Tibial artery (tissue), 4 donors: ENCODE results near the gene CYB5A.

Experiments used
- DNase-seq, 2 donors: peaks; one replicate each; pipeline ENCODE4 v3.0.0-alpha.2; 2019
- H3K27ac ChIP-seq, 2 donors: fragments of 200-600 bp; sonication (generic) in 1 of 2; 1 replicate in 1 of 2; 2 replicates in 1 of 2; pipeline ENCODE4 v1.5.1; 2018 to 2019; ENCODE audit warnings: mild to moderate bottlenecking in 1 of 2
- H3K27me3 ChIP-seq, 2 donors: fragments of 200-600 bp; sonication (generic) in 1 of 2; one replicate each; pipeline versions ENCODE4 v1.5.1 to v1.6.0; 2016 to 2019
- H3K36me3 ChIP-seq, 3 donors: fragments of 200-600 bp; sonication (generic) in 2 of 3; one replicate each; pipeline ENCODE4 v1.5.1; 2016 to 2019; ENCODE audit warnings: mild to moderate bottlenecking in 2 of 3
- H3K4me1 ChIP-seq, 4 donors: fragments of 200-600 bp; sonication (generic) in 2 of 4; 1 replicate in 3 of 4; 2 replicates in 1 of 4; pipeline ENCODE4 v1.5.1; 2016 to 2019
- H3K4me3 ChIP-seq, 2 donors: fragments of 200-600 bp; sonication (generic) in 1 of 2; 1 replicate in 1 of 2; 2 replicates in 1 of 2; pipeline ENCODE4 v1.5.1; 2018 to 2019; ENCODE audit warnings: mild to moderate bottlenecking in 2 of 2
- H3K9me3 ChIP-seq, 3 donors: fragments of 200-600 bp; sonication (generic) in 1 of 3; one replicate each; pipeline ENCODE4 v1.5.1; 2016 to 2019
- CTCF ChIP-seq, 2 experiments: fragments of 200-600 bp in 1 of 2; fragments of 450-650 bp in 1 of 2; IDR thresholded peaks; one replicate each; pipeline ENCODE4 v1.5.1; 2017 to 2019; ENCODE audit warnings: antibody characterized with exemption in 2 of 2, mild to moderate bottlenecking in 1 of 2, moderate library complexity in 1 of 2
- intact Hi-C: fragments of 100-400 bp; cut with DNase I; formaldehyde crosslinking; loops from one replicate; pipeline ENCODE4 v1.15.0; 2023; ENCODE audit warnings: low total_unique reads

The CYB5A gene

GRCh38 chr18:74213429-74213828 lies 78.3 kb downstream of the CYB5A start:
- intact Hi-C loops = no loop called here
- TF ChIP-seq CTCF (IDR thresholded peaks at IDR 0.05) = no peak

GRCh38 chr18:74204526-74205152 lies 87.1 kb downstream of the CYB5A start:
- no peak overlapping the region for H3K4me3 ChIP-seq
- TF ChIP-seq CTCF (IDR thresholded peaks at IDR 0.05) = no peak
- intact Hi-C loops = loop anchor here (10.0 kb wide), 1 partner anchor 280 kb away; no protein-coding TSS in a partner anchor
- H3K27ac ChIP-seq = no peak overlapping the region
- no peaks in the 10 kb centered on the region for H3K36me3 ChIP-seq
- H3K9me3 ChIP-seq = no peaks in the 10 kb centered on the region
- H3K27me3 ChIP-seq = no peaks in the 10 kb centered on the region
- no peak for DNase-seq
- no peaks in the 10 kb centered on the region for H3K4me1 ChIP-seq

More at GRCh38 chr18:74213429-74213828, 78.3 kb downstream of the CYB5A start:
- Histone ChIP-seq H3K4me1 (no peaks in the 10 kb centered on the region), H3K27me3 (peaks cover 0 to 5% of the 10 kb centered on the region in 2 donors), H3K4me3 (no peak overlapping the region), H3K27ac (no peak overlapping the region), H3K36me3 (no peaks in the 10 kb centered on the region), H3K9me3 (no peaks in the 10 kb centered on the region)
- no peak for DNase-seq

- TF ChIP-seq CTCF (IDR thresholded peaks at IDR 0.05) = no peak
- intact Hi-C loops = loop anchor here (10.0 kb wide), 1 partner anchor 281 kb away; no protein-coding TSS in a partner anchor
These were observed 88.0 kb downstream of the CYB5A start for GRCh38 chr18:74203811-74204210.

More at GRCh38 chr18:74203811-74204210, 88.0 kb downstream of the CYB5A start:
- Histone ChIP-seq H3K36me3 (no peaks in the 10 kb centered on the region), H3K4me1 (no peaks in the 10 kb centered on the region), H3K9me3 (no peaks in the 10 kb centered on the region), H3K27me3 (no peaks in the 10 kb centered on the region), H3K4me3 (no peak overlapping the region), H3K27ac (no peak overlapping the region)
- no peak for DNase-seq
